HepG2 (cell line): ENCODE measurements around the gene HOXA5. TPM values are rescaled to one million over a fixed set of nuclear protein-coding genes. Genes with fewer than 3 reads are reported as not detected.

Experiments used
- BRCA1 ChIP-seq: sonication (generic); formaldehyde crosslinking; IDR thresholded peaks from 2 replicates; pipeline ENCODE4 v1.4.0; 2020; ENCODE audit warnings: missing genetic modification reagents
- FOXM1 ChIP-seq: sonication (generic); formaldehyde crosslinking; IDR thresholded peaks from 2 replicates; pipeline ENCODE4 v1.5.0; 2020; ENCODE audit warnings: missing genetic modification reagents
- HNF4G ChIP-seq, 2 experiments: sonication (generic) in 1 of 2; formaldehyde crosslinking in 1 of 2; IDR thresholded peaks; 2 replicates each; pipeline versions ENCODE4 v1.4.0 to v1.6.1; 2011 to 2020; ENCODE audit warnings: borderline replicate concordance in 2 of 2, low read depth in 2 of 2, mild to moderate bottlenecking in 2 of 2, low read length in 1 of 2, missing genetic modification reagents in 1 of 2, moderate library complexity in 1 of 2
- KDM2A ChIP-seq: sonication (generic); formaldehyde crosslinking; IDR thresholded peaks from 2 replicates; pipeline ENCODE4 v1.4.0; 2020; ENCODE audit warnings: low read depth, missing genetic modification reagents, borderline replicate concordance
- NFIB ChIP-seq: sonication (generic); formaldehyde crosslinking; IDR thresholded peaks from 2 replicates; pipeline ENCODE4 v1.9.0; 2021; ENCODE audit warnings: missing genetic modification reagents, mild to moderate bottlenecking, borderline replicate concordance
- NFKBIZ ChIP-seq: IDR thresholded peaks from 2 replicates; pipeline ENCODE4 v1.6.1; 2018; ENCODE audit warnings: missing genetic modification reagents, missing compliant biosample characterization
- POGZ ChIP-seq: sonication (generic); formaldehyde crosslinking; IDR thresholded peaks from 2 replicates; pipeline ENCODE4 v1.4.0; 2020; ENCODE audit warnings: mild to moderate bottlenecking, missing genetic modification reagents
- REXO4 ChIP-seq: sonication (generic); formaldehyde crosslinking; IDR thresholded peaks from 2 replicates; pipeline ENCODE4 v1.8.0; 2022; ENCODE audit warnings: missing genetic modification reagents, mild to moderate bottlenecking, borderline replicate concordance
- SRSF4 ChIP-seq: fragments of 200-400 bp; formaldehyde crosslinking; IDR thresholded peaks from one replicate; pipeline ENCODE4 v1.6.1; 2018; ENCODE audit warnings: mild to moderate bottlenecking, low read depth, low read length, moderate library complexity; ENCODE audit not compliant: poor library complexity, severe bottlenecking
- THYN1 ChIP-seq: sonication (generic); formaldehyde crosslinking; IDR thresholded peaks from 2 replicates; pipeline ENCODE4 v1.8.1; 2023; ENCODE audit warnings: low read depth, mild to moderate bottlenecking, moderate library complexity, missing genetic modification reagents, borderline replicate concordance
- ZBTB44 ChIP-seq: sonication (generic); formaldehyde crosslinking; IDR thresholded peaks from 2 replicates; pipeline ENCODE4 v1.4.0; 2020; ENCODE audit warnings: missing genetic modification reagents
- ZFY ChIP-seq: sonication (generic); formaldehyde crosslinking; IDR thresholded peaks from 2 replicates; pipeline ENCODE4 v1.4.0; 2020; ENCODE audit warnings: missing genetic modification reagents
- ZNF256 ChIP-seq: sonication (generic); formaldehyde crosslinking; conservative IDR thresholded peaks from 2 replicates; pipeline ENCODE4 v1.4.0; 2020; ENCODE audit warnings: missing genetic modification reagents
- ZNF3 ChIP-seq: IDR thresholded peaks from 2 replicates; pipeline ENCODE4 v1.7.0; 2017; ENCODE audit warnings: inconsistent platforms
- ZNF484 ChIP-seq: sonication (generic); formaldehyde crosslinking; IDR thresholded peaks from 2 replicates; pipeline ENCODE4 v1.5.1; 2020; ENCODE audit warnings: mild to moderate bottlenecking, low read depth, missing genetic modification reagents, borderline replicate concordance
- ZNF576 ChIP-seq: sonication (generic); formaldehyde crosslinking; IDR thresholded peaks from 2 replicates; pipeline ENCODE4 v1.4.0; 2020; ENCODE audit warnings: mild to moderate bottlenecking, missing genetic modification reagents
- ZNF7 ChIP-seq: IDR thresholded peaks from 2 replicates; pipeline ENCODE4 v1.6.1; 2016; ENCODE audit warnings: missing biosample characterization, missing genetic modification reagents
- ZNF816 ChIP-seq: sonication (generic); formaldehyde crosslinking; IDR thresholded peaks from 2 replicates; pipeline ENCODE4 v1.8.0; 2022; ENCODE audit warnings: missing genetic modification reagents, mild to moderate bottlenecking, borderline replicate concordance
- polyA plus RNA-seq, 8 experiments: library from polyadenylated mRNA; depleted of rRNA in 3 of 8; stranded (reverse) in 7 of 8; unstranded in 1 of 8; fragments of >200 nt; fragmentation: Illumina TruSeq in 4 of 8; extraction: Trizol in 4 of 8; gene quantifications; 2 replicates each; pipeline versions ENCODE4 v1.2.1 to v1.2.3, GENCODE V29; 2011 to 2016; ENCODE audit warnings: low read depth in 4 of 8, missing spikeins in 1 of 8, mixed read lengths in 1 of 8; ENCODE audit not compliant: insufficient read depth in 1 of 8
- total RNA-seq, 5 experiments: library from RNA; depleted of rRNA; stranded (reverse); fragments of >200 nt; fragmentation: Illumina TruSeq; extraction: Trizol; gene quantifications; 2 replicates each; pipeline ENCODE4 v1.2.3, GENCODE V29; 2016; ENCODE audit warnings: low read depth in 1 of 5
- TF ChIP-seq, protein P1 (sequence below): sonication (generic); formaldehyde crosslinking; IDR thresholded peaks from 2 replicates; pipeline ENCODE4 v1.8.0; 2022; ENCODE audit warnings: missing genetic modification reagents, low read depth, mild to moderate bottlenecking, borderline replicate concordance
- TF ChIP-seq, protein P2 (sequence below): sonication (generic); formaldehyde crosslinking; IDR thresholded peaks from 2 replicates; pipeline ENCODE4 v1.8.0; 2022; ENCODE audit warnings: missing genetic modification reagents, mild to moderate bottlenecking, inconsistent platforms, borderline replicate concordance
- TF ChIP-seq, protein P3 (sequence below): IDR thresholded peaks from 2 replicates; pipeline ENCODE4 v1.4.0; 2020; ENCODE audit warnings: mild to moderate bottlenecking, missing genetic modification reagents

The HOXA5 gene
- total and polyA plus RNA-seq, 2 of the 13 experiments (the other 11 are each of a cell fraction or from before 2014, with no cell fraction given) = 3.2 to 3.6 TPM

DNA sequence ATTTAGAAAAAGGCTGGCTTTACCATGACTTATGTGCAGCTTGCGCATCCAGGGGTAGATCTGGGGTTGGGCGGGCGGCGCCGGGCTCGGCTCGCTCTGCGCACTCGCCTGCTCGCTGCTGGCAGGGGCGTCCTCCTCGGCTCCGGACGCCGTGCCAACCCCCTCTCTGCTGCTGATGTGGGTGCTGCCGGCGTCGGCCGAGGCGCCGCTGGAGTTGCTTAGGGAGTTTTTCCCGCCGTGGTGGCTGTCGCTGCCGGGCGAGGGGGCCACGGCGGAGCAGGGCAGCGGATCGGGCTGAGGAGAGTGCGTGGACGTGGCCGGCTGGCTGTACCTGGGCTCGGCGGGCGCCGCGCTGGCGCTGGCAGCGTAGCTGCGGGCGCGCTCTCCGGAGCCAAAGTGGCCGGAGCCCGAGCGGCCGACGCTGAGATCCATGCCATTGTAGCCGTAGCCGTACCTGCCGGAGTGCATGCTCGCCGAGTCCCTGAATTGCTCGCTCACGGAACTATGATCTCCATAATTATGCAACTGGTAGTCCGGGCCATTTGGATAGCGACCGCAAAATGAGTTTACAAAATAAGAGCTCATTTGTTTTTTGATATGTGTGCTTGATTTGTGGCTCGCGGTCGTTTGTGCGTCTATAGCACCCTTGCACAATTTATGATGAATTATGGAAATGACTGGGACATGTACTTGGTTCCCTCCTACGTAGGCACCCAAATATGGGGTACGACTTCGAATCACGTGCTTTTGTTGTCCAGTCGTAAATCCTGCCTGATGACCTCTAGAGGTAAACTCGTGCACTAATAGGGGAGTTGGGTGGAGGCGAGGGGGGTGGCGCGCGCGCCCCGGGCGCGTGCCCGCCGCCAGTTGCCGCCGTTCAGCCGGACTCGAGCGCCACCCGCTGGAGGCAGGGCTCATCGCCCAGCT lies at the start of gene HOXA5 (continued):
- TF ChIP-seq ZNF256 (CRISPR knock-in tag) (no peak), ZNF816 (CRISPR knock-in tag) (no peak), BRCA1 (CRISPR knock-in tag) (no peak), REXO4 (CRISPR knock-in tag) (no peak), ZBTB44 (CRISPR knock-in tag) (no peak), NFIB (no peak), KDM2A (CRISPR knock-in tag) (0 out of 2 replicates have a peak, but pooled peaks have one; percentile 28), HNF4G (IDR thresholded peaks at IDR 0.05; ENCODE audit: borderline replicate concordance, low read depth, low read length) (no peak), HNF4G (CRISPR knock-in tag; IDR thresholded peaks at IDR 0.05; ENCODE audit: borderline replicate concordance, low read depth) (no peak), THYN1 (CRISPR knock-in tag) (no peak), ZFY (CRISPR knock-in tag) (peak; percentile 19; the same call in 1 of the 2 replicates), SRSF4 (no peak), NFKBIZ (CRISPR knock-in tag) (no peak), ZNF484 (CRISPR knock-in tag) (no peak), ZNF3 (CRISPR knock-in tag) (no peak), ZNF7 (CRISPR knock-in tag) (no peak), POGZ (CRISPR knock-in tag) (peak; percentile 82), FOXM1 (CRISPR knock-in tag) (no peak), ZNF576 (CRISPR knock-in tag) (no peak)
- TF ChIP-seq, protein P1, sequence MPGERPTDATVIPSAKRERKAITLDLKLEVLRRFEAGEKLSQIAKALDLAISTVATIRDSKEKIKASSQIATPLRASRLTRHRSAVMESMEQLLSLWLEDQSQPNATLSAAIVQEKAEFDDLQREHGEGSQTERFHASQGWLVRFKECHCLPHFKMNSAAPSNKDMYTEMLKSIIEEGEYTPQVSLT (CRISPR knock-in tag) = no peak
- TF ChIP-seq, protein P2, sequence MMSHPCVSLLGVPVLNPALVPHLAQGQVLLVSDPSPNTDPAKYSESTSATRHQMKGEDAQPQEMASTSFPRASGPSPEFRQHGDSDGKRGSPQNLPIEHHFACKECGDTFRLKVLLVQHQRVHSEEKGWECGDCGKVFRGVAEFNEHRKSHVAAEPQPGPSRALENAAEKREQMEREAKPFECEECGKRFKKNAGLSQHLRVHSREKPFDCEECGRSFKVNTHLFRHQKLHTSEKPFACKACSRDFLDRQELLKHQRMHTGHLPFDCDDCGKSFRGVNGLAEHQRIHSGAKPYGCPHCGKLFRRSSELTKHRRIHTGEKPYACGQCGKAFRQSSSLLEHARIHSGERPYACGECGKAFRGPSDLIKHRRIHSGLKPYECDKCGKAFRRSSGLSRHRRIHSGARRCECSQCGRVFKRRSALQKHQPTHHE = no peak
- TF ChIP-seq, protein P3, sequence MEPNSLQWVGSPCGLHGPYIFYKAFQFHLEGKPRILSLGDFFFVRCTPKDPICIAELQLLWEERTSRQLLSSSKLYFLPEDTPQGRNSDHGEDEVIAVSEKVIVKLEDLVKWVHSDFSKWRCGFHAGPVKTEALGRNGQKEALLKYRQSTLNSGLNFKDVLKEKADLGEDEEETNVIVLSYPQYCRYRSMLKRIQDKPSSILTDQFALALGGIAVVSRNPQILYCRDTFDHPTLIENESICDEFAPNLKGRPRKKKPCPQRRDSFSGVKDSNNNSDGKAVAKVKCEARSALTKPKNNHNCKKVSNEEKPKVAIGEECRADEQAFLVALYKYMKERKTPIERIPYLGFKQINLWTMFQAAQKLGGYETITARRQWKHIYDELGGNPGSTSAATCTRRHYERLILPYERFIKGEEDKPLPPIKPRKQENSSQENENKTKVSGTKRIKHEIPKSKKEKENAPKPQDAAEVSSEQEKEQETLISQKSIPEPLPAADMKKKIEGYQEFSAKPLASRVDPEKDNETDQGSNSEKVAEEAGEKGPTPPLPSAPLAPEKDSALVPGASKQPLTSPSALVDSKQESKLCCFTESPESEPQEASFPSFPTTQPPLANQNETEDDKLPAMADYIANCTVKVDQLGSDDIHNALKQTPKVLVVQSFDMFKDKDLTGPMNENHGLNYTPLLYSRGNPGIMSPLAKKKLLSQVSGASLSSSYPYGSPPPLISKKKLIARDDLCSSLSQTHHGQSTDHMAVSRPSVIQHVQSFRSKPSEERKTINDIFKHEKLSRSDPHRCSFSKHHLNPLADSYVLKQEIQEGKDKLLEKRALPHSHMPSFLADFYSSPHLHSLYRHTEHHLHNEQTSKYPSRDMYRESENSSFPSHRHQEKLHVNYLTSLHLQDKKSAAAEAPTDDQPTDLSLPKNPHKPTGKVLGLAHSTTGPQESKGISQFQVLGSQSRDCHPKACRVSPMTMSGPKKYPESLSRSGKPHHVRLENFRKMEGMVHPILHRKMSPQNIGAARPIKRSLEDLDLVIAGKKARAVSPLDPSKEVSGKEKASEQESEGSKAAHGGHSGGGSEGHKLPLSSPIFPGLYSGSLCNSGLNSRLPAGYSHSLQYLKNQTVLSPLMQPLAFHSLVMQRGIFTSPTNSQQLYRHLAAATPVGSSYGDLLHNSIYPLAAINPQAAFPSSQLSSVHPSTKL = peak; percentile 45; the same call in 1 of the 2 replicates
